Lower leg skin (tissue), 4 donors: ENCODE results near the gene RPL7A. TPM values are rescaled to one million over a fixed set of nuclear protein-coding genes. Genes with fewer than 3 reads are reported as not detected.
"Not testable (repeated sequence)": the region's sequence is repeated elsewhere in the genome, so short reads cannot be mapped to it uniquely, and the experiment has no call there.

Experiments used
- DNase-seq, 2 donors: peaks; one replicate each; pipeline ENCODE4 v3.0.0-alpha.2; 2019; ENCODE audit warnings: low spot score in 2 of 2
- H3K4me3 ChIP-seq: fragments of 200-600 bp; sonication (generic); 2 replicates; pipeline ENCODE4 v1.5.1; 2017; ENCODE audit warnings: mild to moderate bottlenecking, low read depth; ENCODE audit not compliant: poor library complexity, severe bottlenecking
- CTCF ChIP-seq, 3 donors: fragments of 450-650 bp; IDR thresholded peaks; one replicate each; pipeline ENCODE4 v1.5.1; 2016; ENCODE audit warnings: antibody characterized with exemption in 3 of 3, mild to moderate bottlenecking in 3 of 3, moderate library complexity in 2 of 3
- POLR2A ChIP-seq, 2 donors: fragments of 450-650 bp; IDR thresholded peaks; one replicate each; pipeline ENCODE4 v1.6.1; 2016 to 2017; ENCODE audit warnings: antibody characterized with exemption in 2 of 2, mild to moderate bottlenecking in 1 of 2, moderate library complexity in 1 of 2
- WGBS, 2 donors: methylation state at CpG; one replicate each; pipeline ENCODE4 v1.1.5; 2018; 5-methylcytosine and 5-hydroxymethylcytosine counted together
- intact Hi-C: fragments of 100-400 bp; cut with DNase I; formaldehyde crosslinking; loops from one replicate; pipeline ENCODE4 v1.15.0; 2023; ENCODE audit warnings: low total_unique reads
- total RNA-seq, 4 donors: library from RNA; depleted of rRNA; stranded (reverse); fragments of >200 nt; gene quantifications; one replicate each; pipeline ENCODE4 v1.1.0, GENCODE V29; 2016

Gene RPL7A
- 1,000 to 10,000 TPM; 2,005 to 2,991 (median 2,631) TPM for total RNA-seq

GRCh38 chr9:133347985-133348717 is at the start of gene RPL7A, which contains the start of gene MED22:
Gene RPL7A, plus strand, starts transcription at chr9:133348218. Its CDS starts 26 bp downstream, at chr9:133348244.
Gene MED22, minus strand, starts transcription at chr9:133348131. Its CDS starts 1,469 bp downstream, at chr9:133346662.
- no peak for TF ChIP-seq CTCF (IDR thresholded peaks at IDR 0.05)
- no peak for TF ChIP-seq POLR2A (IDR thresholded peaks at IDR 0.05)
- H3K4me3 ChIP-seq = peak within 1 kb of the TSS; percentile 100
- intact Hi-C loops = no loop called here
- peak; percentile 95 to 98 for DNase-seq
- 0% methylated on average over 42 to 55 of the region's 64 CpGs for WGBS, 2 donors

DNA sequence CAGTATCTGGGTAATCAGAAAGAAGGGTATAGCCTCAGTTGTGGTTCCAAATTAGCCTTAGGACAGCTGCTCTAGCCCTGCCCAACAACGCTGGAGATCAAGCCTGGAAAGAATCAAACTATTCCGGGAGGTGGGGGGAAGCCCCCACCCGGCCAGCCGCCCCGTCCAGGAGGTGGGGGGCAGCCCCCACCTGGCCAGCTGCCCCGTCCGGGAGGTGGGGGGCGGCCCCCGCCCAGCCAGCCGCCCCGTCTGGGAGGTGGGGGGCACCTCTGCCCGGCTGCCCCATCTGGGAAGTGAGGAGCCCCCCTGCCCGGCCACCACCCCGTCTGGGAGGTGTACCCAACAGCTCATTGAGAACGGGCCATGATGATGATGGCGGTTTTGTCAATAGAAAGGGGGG is 48.0 kb upstream of the RPL7A start:
- 51 to 53% methylated on average over 14 to 15 of the region's 16 CpGs for WGBS, 2 donors
- intact Hi-C loops, H3K4me3 ChIP-seq: not testable (repeated sequence)
- DNase-seq = peak in 1 of 2 donors; percentile 45

- intact Hi-C loops = no loop called here
- no peak overlapping the region for H3K4me3 ChIP-seq
- peak in 1 of 2 donors; percentile 58 for DNase-seq
- WGBS, 2 donors = 87 to 92% methylated on average over 13 of the region's 13 CpGs
- TF ChIP-seq POLR2A (IDR thresholded peaks at IDR 0.05) (no peak), CTCF (IDR thresholded peaks at IDR 0.05) (no peak)
Measured at GRCh38 chr9:133301253-133302230, 46.5 kb upstream of the RPL7A start.

DNA sequence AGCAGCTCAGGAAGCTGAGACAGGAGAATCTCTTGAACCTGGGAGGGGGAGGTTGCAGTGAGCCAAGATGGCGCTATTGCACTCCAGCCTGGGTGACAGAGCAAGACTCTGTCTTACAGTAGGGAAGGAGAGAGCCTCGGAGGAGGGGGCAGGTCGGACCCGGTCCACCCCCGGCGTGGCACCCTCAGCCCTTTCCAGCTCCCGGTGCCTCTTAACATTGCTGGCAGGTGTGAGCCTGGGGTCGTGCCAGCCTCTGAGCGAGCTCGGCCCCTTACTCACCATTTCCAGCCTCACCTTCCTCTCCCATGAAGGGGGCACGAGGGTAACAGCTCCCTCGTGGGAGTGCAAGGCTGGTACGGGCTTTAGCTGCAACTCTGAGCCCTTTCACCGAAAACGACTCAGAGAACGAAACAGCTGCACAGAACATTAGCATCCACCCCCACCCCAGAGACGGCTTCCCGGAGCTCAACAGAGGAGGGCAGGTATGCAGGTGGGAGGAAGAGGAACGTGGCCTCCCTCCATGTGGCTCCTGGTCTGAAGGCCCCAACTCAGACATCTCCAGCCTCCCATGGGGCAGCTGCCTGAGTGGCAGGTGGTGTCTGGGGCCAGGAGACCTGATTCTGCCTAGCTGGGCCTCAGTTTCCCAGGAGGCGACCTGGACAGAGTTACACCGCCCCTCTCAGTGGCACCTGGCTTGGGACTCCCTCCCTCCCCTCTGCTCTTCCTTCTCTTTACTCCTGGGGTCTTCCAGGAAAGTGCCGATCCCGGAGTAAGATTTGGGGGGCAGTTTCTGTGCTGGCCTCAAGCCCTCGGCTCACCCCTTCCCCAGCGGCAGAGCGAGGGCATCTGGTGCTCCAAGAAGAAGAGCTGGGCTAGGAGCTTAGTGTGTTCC is 44.5 kb upstream of the RPL7A start:
- intact Hi-C loops = no loop called here
- peak in 1 of 2 donors; percentile 68 for DNase-seq
- WGBS, 2 donors = 77% methylated on average over 22 to 26 of the region's 26 CpGs
- no peak overlapping the region for H3K4me3 ChIP-seq
- TF ChIP-seq POLR2A (IDR thresholded peaks at IDR 0.05) (no peak), CTCF (IDR thresholded peaks at IDR 0.05) (no peak)

DNA sequence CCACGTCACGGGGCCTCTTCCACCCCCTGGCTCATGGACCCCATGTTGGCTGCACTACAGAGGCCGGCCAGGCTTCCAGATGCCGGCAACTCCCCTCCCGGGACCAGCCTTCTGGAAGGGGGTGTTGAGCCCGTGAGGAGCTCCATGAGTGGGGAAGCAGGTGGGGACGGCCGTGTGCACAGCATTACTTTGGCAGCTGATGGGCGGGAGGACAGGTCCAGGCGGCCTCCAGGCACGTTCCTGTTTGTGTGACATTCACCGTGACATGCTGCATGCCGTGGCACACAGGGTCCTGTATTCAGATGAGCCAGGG is 43.9 kb upstream of the RPL7A start:
- intact Hi-C loops = no loop called here
- TF ChIP-seq CTCF (IDR thresholded peaks at IDR 0.05) = no peak
- WGBS, 2 donors = 37 to 43% methylated on average over 13 of the region's 13 CpGs
- DNase-seq = no peak
- no peak overlapping the region for H3K4me3 ChIP-seq
